Stomach (tissue), 9 donors: ENCODE data around the gene NAA11. TPM values are rescaled to one million over a fixed set of nuclear protein-coding genes. Genes with fewer than 3 reads are reported as not detected.

ENCODE experiments used
- DNase-seq, 2 donors: peaks; one replicate each; pipeline versions ENCODE4 v3.0.0 to v3.0.0-alpha.2; 2013 to 2019
- H3K27ac ChIP-seq, 5 donors: fragments of 200-600 bp in 4 of 5; sonication (generic) in 4 of 5; one replicate each; pipeline ENCODE4 v1.5.1; 2013 to 2019; ENCODE audit warnings: mild to moderate bottlenecking in 1 of 5, moderate library complexity in 1 of 5
- H3K27me3 ChIP-seq, 3 donors: fragments of 200-600 bp; sonication (generic); one replicate each; pipeline ENCODE4 v1.5.1; 2017 to 2019; ENCODE audit warnings: mixed run types in 1 of 3
- H3K36me3 ChIP-seq, 4 donors: fragments of 200-600 bp; sonication (generic); 1 replicate in 3 of 4; 2 replicates in 1 of 4; pipeline ENCODE4 v1.5.1; 2016 to 2019
- H3K4me1 ChIP-seq, 4 donors: fragments of 200-600 bp; sonication (generic); one replicate each; pipeline ENCODE4 v1.5.1; 2016 to 2019
- H3K4me3 ChIP-seq, 4 donors: fragments of 200-600 bp; sonication (generic) in 3 of 4; one replicate each; pipeline ENCODE4 v1.5.1; 2016 to 2019; ENCODE audit warnings: mild to moderate bottlenecking in 1 of 4
- H3K9me3 ChIP-seq, 4 donors: fragments of 200-600 bp; sonication (generic); one replicate each; pipeline ENCODE4 v1.5.1; 2016 to 2019
- CTCF ChIP-seq, 7 experiments: fragments of 450-650 bp in 4 of 7; fragments of 200-600 bp in 3 of 7; sonication (generic) in 3 of 7; IDR thresholded peaks; one replicate each; pipeline ENCODE4 v1.5.1; 2016 to 2019; ENCODE audit warnings: antibody characterized with exemption in 7 of 7, control low read depth in 2 of 7, mild to moderate bottlenecking in 1 of 7
- EP300 ChIP-seq: sonication (generic); formaldehyde crosslinking; IDR thresholded peaks from one replicate; pipeline ENCODE4 v1.6.1; 2017; ENCODE audit warnings: antibody characterized with exemption
- POLR2A ChIP-seq, 4 donors: fragments of 450-650 bp; IDR thresholded peaks; one replicate each; pipeline ENCODE4 v1.6.1; 2016; ENCODE audit warnings: antibody characterized with exemption in 4 of 4, control low read depth in 2 of 4, mild to moderate bottlenecking in 1 of 4, moderate library complexity in 1 of 4
- POLR2AphosphoS5 ChIP-seq, 3 donors: sonication (generic); formaldehyde crosslinking; IDR thresholded peaks; one replicate each; pipeline ENCODE4 v1.6.1; 2016; ENCODE audit warnings: antibody characterized with exemption in 3 of 3
- WGBS, 5 donors: extraction: QIAGEN DNeasy Blood & Tissue Kit in 3 of 5; methylation state at CpG; one replicate each; pipeline versions ENCODE4 v1.1.5 to v1.1.7; 2013 to 2018; 5-methylcytosine and 5-hydroxymethylcytosine counted together
- intact Hi-C: fragments of 100-400 bp; cut with DNase I; formaldehyde crosslinking; loops from one replicate; pipeline ENCODE4 v1.15.1; 2023; ENCODE audit warnings: low total_unique reads
- polyA plus RNA-seq, 3 donors: library from polyadenylated mRNA; stranded (reverse); fragments of 200-250 nt; gene quantifications; one replicate each; pipeline ENCODE4 v1.2.3, GENCODE V29; 2013
- total RNA-seq, 5 donors: library from RNA; depleted of rRNA; stranded (reverse); fragments of >200 nt; gene quantifications; one replicate each; pipeline versions ENCODE4 v1.1.0 to v1.2.3, GENCODE V29; 2014 to 2016
- donor health status: healthy with polysubstance abuse.
- donor health status: Bipolar disorder and iron deficiency.
- donor health status: healthy.

Gene NAA11
- total and polyA plus RNA-seq, 8 donors, result not detected

GRCh38 chr4:79334341-79334740, 8.5 kb upstream of the NAA11 start:
- no peaks in the 10 kb centered on the region for H3K4me1 ChIP-seq
- H3K36me3 ChIP-seq, result no peaks in the 10 kb centered on the region
- H3K27ac ChIP-seq, result no peak overlapping the region
- H3K27me3 ChIP-seq, result no peaks in the 10 kb centered on the region
- 66 to 84% (median 68%) methylated on average over 4 of the region's 4 CpGs for WGBS, 5 donors
- DNase-seq, result no peak
- H3K4me3 ChIP-seq, result no peak overlapping the region
- intact Hi-C loops, result no loop called here
- TF ChIP-seq CTCF (IDR thresholded peaks at IDR 0.05), result no peak
- no peak for TF ChIP-seq POLR2A (IDR thresholded peaks at IDR 0.05)
- TF ChIP-seq EP300, result no peak
- TF ChIP-seq POLR2AphosphoS5 (IDR thresholded peaks at IDR 0.05), result no peak
- H3K9me3 ChIP-seq, result no peaks in the 10 kb centered on the region

- H3K4me3 ChIP-seq, result no peak overlapping the region
- DNase-seq, result peak in 1 of 2 donors; percentile 9
- H3K36me3 ChIP-seq, result no peaks in the 10 kb centered on the region
- H3K27me3 ChIP-seq, result no peaks in the 10 kb centered on the region
- no peaks in the 10 kb centered on the region for H3K9me3 ChIP-seq
- 57 to 69% (median 61%) methylated on average over 2 of the region's 2 CpGs for WGBS, 5 donors
- H3K27ac ChIP-seq, result no peak overlapping the region
- intact Hi-C loops, result no loop called here
- no peak for TF ChIP-seq POLR2A (IDR thresholded peaks at IDR 0.05)
- no peak for TF ChIP-seq EP300
- no peak for TF ChIP-seq CTCF (IDR thresholded peaks at IDR 0.05)
- no peak for TF ChIP-seq POLR2AphosphoS5 (IDR thresholded peaks at IDR 0.05)
- no peaks in the 10 kb centered on the region for H3K4me1 ChIP-seq
These were observed 5.4 kb upstream of the NAA11 start for GRCh38 chr4:79331126-79331876.

GRCh38 chr4:79330720-79331119, 4.9 kb upstream of the NAA11 start:
- WGBS, 5 donors, result 68 to 81% (median 78%) methylated on average over 2 of the region's 2 CpGs
- H3K27me3 ChIP-seq, result no peaks in the 10 kb centered on the region
- intact Hi-C loops, result no loop called here
- no peaks in the 10 kb centered on the region for H3K36me3 ChIP-seq
- no peak overlapping the region for H3K27ac ChIP-seq
- no peaks in the 10 kb centered on the region for H3K4me1 ChIP-seq
- no peaks in the 10 kb centered on the region for H3K9me3 ChIP-seq
- H3K4me3 ChIP-seq, result no peak overlapping the region
- DNase-seq, result no peak
- no peak for TF ChIP-seq POLR2AphosphoS5 (IDR thresholded peaks at IDR 0.05)
- no peak for TF ChIP-seq EP300
- TF ChIP-seq POLR2A (IDR thresholded peaks at IDR 0.05), result no peak
- no peak for TF ChIP-seq CTCF (IDR thresholded peaks at IDR 0.05)

GRCh38 chr4:79325436-79325835, 425 bp downstream of the NAA11 start:
- Histone ChIP-seq H3K4me1 (no peaks in the 10 kb centered on the region), H3K9me3 (no peaks in the 10 kb centered on the region), H3K36me3 (no peaks in the 10 kb centered on the region), H3K27me3 (no peaks in the 10 kb centered on the region), H3K27ac (no peak overlapping the region), H3K4me3 (no peak overlapping the region)
- no peak for DNase-seq
- 90 to 96% (median 93%) methylated on average over 12 of the region's 12 CpGs for WGBS, 5 donors
- no peak for TF ChIP-seq EP300
- TF ChIP-seq CTCF (IDR thresholded peaks at IDR 0.05), result no peak
- no peak for TF ChIP-seq POLR2A (IDR thresholded peaks at IDR 0.05)
- TF ChIP-seq POLR2AphosphoS5 (IDR thresholded peaks at IDR 0.05), result no peak
- intact Hi-C loops, result no loop called here
